Measurements from ENCODE around the gene MYL6B. TPM values are rescaled to one million over a fixed set of nuclear protein-coding genes. Genes with fewer than 3 reads are reported as not detected.

Gene MYL6B
- total and polyA plus RNA-seq, 2 donors (not counting 3 experiments of a cell fraction or from before 2014, with no cell fraction given) = 135 to 185 TPM

DNA sequence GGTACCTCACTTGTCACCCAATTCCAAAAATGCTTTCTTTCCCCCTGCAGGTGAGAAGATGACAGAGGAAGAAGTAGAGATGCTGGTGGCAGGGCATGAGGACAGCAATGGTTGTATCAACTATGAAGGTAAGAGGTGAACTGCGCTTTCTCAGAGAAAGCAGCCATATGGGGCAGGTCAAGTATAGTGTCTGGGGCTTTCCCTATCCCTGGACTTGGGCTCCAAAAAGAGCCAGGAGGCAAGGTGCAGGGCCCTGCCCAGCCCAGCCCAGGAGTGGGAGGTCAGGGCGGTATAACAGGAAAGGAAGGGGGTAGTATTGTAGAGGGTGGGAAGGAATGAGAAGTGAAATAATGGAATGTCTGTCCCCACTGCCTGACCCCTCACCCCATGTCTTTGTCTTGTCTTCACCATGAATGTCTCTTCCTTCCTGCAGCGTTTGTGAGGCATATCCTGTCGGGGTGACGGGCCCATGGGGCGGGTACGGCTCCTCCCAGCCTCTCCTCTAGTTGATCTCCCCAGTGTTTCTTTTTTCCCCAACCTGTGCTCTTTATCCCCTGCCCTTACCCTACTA lies 7.9 kb downstream of the MYL6B start:
- Histone ChIP-seq H3K4me3 (replicated peaks in 1 of 3; ENCODE audit: insufficient read depth in 1 of 3, low read depth in 1 of 3, low read length in 3 of 3) (peak overlapping the region; percentile 78 to 98 (median 91)), H3K4me2 (ENCODE audit: insufficient read depth, low read length) (peak overlapping the region; percentile 96), H3K9me1 (replicated peaks; ENCODE audit: control insufficient read depth, extremely low read depth, insufficient read depth, low read length) (no peaks in the 10 kb centered on the region), H3K9me3 (replicated peaks; ENCODE audit: control insufficient read depth, insufficient read depth, low read length) (no peaks in the 10 kb centered on the region), H4K20me1 (replicated peaks; ENCODE audit: control insufficient read depth, extremely low read depth, insufficient read depth, low read length) (no peaks in the 10 kb centered on the region), H3K27ac (ENCODE audit: insufficient read depth, low read depth, low read length) (peak overlapping the region; percentile 87), H3K79me2 (ENCODE audit: control insufficient read depth, insufficient read depth, low read length) (peaks cover 33% of the 10 kb centered on the region), H3K27me3 (ENCODE audit: control insufficient read depth in 2 of 2, insufficient read depth in 2 of 2, low read length in 2 of 2) (no peaks in the 10 kb centered on the region), H3K9ac (replicated peaks; ENCODE audit: extremely low read depth, insufficient read depth, low read length) (peak overlapping the region; percentile 96), H2AFZ (ENCODE audit: low read depth, low read length) (no peak overlapping the region), H3K36me3 (ENCODE audit: control insufficient read depth in 2 of 2, extremely low read depth in 1 of 2, insufficient read depth in 2 of 2, low read length in 2 of 2) (peaks cover 18 to 39% of the 10 kb centered on the region in 2 experiments), H3K4me1 (ENCODE audit: control insufficient read depth, extremely low read depth, insufficient read depth, low read length) (peaks cover 22% of the 10 kb centered on the region)
- ChIA-PET CTCF (interaction anchor here (1.7 to 3.3 kb wide), 5 partner anchors 29 to 42 kb away, joined by 5 to 17 read pairs (median 15); partner anchors contain the start of genes ESYT1, SMARCC2 and ZC3H10), POLR2A (interaction anchor here (1.4 to 3.9 kb wide), 3 partner anchors 17 to 33 kb away, joined by 4 to 23 read pairs (median 13); partner anchors contain the start of genes ESYT1 and SMARCC2)
- TF ChIP-seq MYC (IDR thresholded peaks at IDR 0.05; ENCODE audit: low read depth, low read length) (no peak), FOS (IDR thresholded peaks at IDR 0.05; ENCODE audit: borderline replicate concordance, insufficient read depth, low read length) (peak; percentile 86), CTCF (IDR thresholded peaks at IDR 0.05; ENCODE audit: extremely low read depth in 1 of 2, insufficient read depth in 1 of 2, low read depth in 1 of 2, low read length in 2 of 2) (no peak), JUN (IDR thresholded peaks at IDR 0.05; ENCODE audit: borderline replicate concordance, insufficient read depth, insufficient read length, low read depth) (peak; percentile 65), GATA2 (IDR thresholded peaks at IDR 0.05; ENCODE audit: insufficient read depth, insufficient read length, low read depth, low read length) (no peak), MAX (IDR thresholded peaks at IDR 0.05; ENCODE audit: insufficient read depth, insufficient read length) (no peak), POLR2AphosphoS5 (IDR thresholded peaks at IDR 0.05; ENCODE audit: insufficient read depth, low read depth, low read length) (peak; percentile 96), EZH2 (IDR thresholded peaks at IDR 0.05; ENCODE audit: borderline replicate concordance, low read depth, low read length, severe bottlenecking) (no peak), POLR2A (IDR thresholded peaks at IDR 0.05; ENCODE audit: low read depth, low read length) (peak; percentile 88)
- no TSS peak for BruUV-seq (replicated peaks)
- intact Hi-C loops (cut with micrococcal nuclease) = loop anchor here (1.0 kb wide), 2 partner anchors 34 to 41 kb away; no protein-coding TSS in a partner anchor
- DNase-seq (ENCODE audit: low read depth, low spot score) = peak; percentile 72
- dilution Hi-C loops (cut with MboI; ENCODE audit: extremely low pct_ligation_motif_present, low sequenced_read_pairs) = no loop called here
- peak; percentile 97 for FAIRE-seq
